ENCODE measurements around the gene DAP3. TPM values are rescaled to one million over a fixed set of nuclear protein-coding genes. Genes with fewer than 3 reads are reported as not detected.

DAP3 gene
- total and polyA plus RNA-seq, 2 of the 8 experiments (the other 6 are each of a cell fraction or from before 2014, with no cell fraction given), result 66.3 to 87.1 TPM

- FAIRE-seq, result no peak
- no peak overlapping the region for H2BK12ac ChIP-seq (ENCODE audit: low read depth, low read length)
- no peak overlapping the region for H3K27ac ChIP-seq (ENCODE audit: low read depth, low read length)
- peaks cover 2% of the 10 kb centered on the region for H3K79me1 ChIP-seq (ENCODE audit: low read depth, low read length)
- H3K79me2 ChIP-seq (ENCODE audit: control insufficient read depth in 1 of 2, insufficient read depth in 2 of 2, low read length in 2 of 2), result peaks cover 0 to 28% of the 10 kb centered on the region in 2 experiments; a peak in 2 of 4 replicates
- H2BK5ac ChIP-seq (ENCODE audit: low read depth, low read length), result no peak overlapping the region
- CTCF ChIA-PET (ENCODE audit: partially characterized antibody), result interaction anchor here (1.0 kb wide), 1 partner anchor 62 kb away, joined by 3 read pairs; no protein-coding TSS in a partner anchor
- H4K91ac ChIP-seq (replicated peaks; ENCODE audit: insufficient read length, low read length), result no peak overlapping the region
- no peak overlapping the region for H2AK5ac ChIP-seq (ENCODE audit: low read depth, low read length)
- H3K4me1 ChIP-seq (replicated peaks in 1 of 4; ENCODE audit: control insufficient read depth in 3 of 4, insufficient read depth in 4 of 4, low read length in 3 of 4), result no peaks in the 10 kb centered on the region
- no peak overlapping the region for H3K14ac ChIP-seq (ENCODE audit: insufficient read length)
- H4K20me1 ChIP-seq (replicated peaks in 1 of 2; ENCODE audit: control insufficient read depth in 1 of 2, insufficient read depth in 2 of 2, low read length in 2 of 2), result no peaks in the 10 kb centered on the region
- no peak overlapping the region for H2AFZ ChIP-seq (ENCODE audit: low read length)
- no peak overlapping the region for H3K56ac ChIP-seq (replicated peaks; ENCODE audit: insufficient read length, low read depth, low read length)
- H3K27me3 ChIP-seq (replicated peaks in 1 of 4; ENCODE audit: control insufficient read depth in 3 of 4, extremely low read depth in 1 of 4, insufficient read depth in 3 of 4, low read length in 3 of 4), result no peaks in the 10 kb centered on the region
- no peak overlapping the region for H3K4me2 ChIP-seq (ENCODE audit: insufficient read depth in 1 of 2, low read depth in 2 of 2, low read length in 2 of 2)
- no peak overlapping the region for H3K18ac ChIP-seq (ENCODE audit: extremely low read depth, low read length)
- H4K8ac ChIP-seq (ENCODE audit: extremely low read depth, insufficient read depth, low read length), result no peak overlapping the region
- no peaks in the 10 kb centered on the region for H3K23me2 ChIP-seq (ENCODE audit: low read depth, low read length)
- 92% methylated on average over 3 of the region's 3 CpGs; no CpG with 5 or more reads in 1 of the 2 experiments for WGBS, 2 experiments (ENCODE audit: extremely low coverage in 1 of 2, insufficient coverage in 1 of 2, insufficient read length in 1 of 2, insufficient replicate concordance in 2 of 2, low coverage in 1 of 2, low lambda C conversion rate in 2 of 2, missing lambda C conversion rate in 1 of 2)
- H3K4ac ChIP-seq (replicated peaks; ENCODE audit: insufficient read length, low read depth, low read length), result no peak overlapping the region
- H3K9me3 ChIP-seq (ENCODE audit: insufficient read depth in 2 of 2, low read depth in 1 of 2, low read length in 1 of 2), result no peaks in the 10 kb centered on the region
- H2BK15ac ChIP-seq (ENCODE audit: low read length), result no peak overlapping the region
- H3K4me3 ChIP-seq (ENCODE audit: extremely low read depth in 1 of 4, insufficient read depth in 2 of 4, low read depth in 3 of 4, low read length in 4 of 4), result no peak overlapping the region
- DNase-seq (ENCODE audit: low read depth in 1 of 2, low spot score in 2 of 2), result no peak
- POLR2A ChIA-PET (ENCODE audit: partially characterized antibody), result interaction anchor here (0.6 kb wide), 1 partner anchor 107 kb away, joined by 3 read pairs; no protein-coding TSS in a partner anchor
- peaks cover 0 to 8% (median 3%) of the 10 kb centered on the region in 4 experiments; a peak in 3 of 8 replicates for H3K36me3 ChIP-seq (ENCODE audit: control insufficient read depth in 2 of 4, insufficient read depth in 4 of 4, low read length in 3 of 4)
- H3K23ac ChIP-seq (ENCODE audit: insufficient read length), result no peak overlapping the region
- H2BK120ac ChIP-seq (replicated peaks; ENCODE audit: low read depth, low read length), result no peak overlapping the region
- H4K5ac ChIP-seq (ENCODE audit: insufficient read length, low read depth, low read length), result no peak overlapping the region
- no peak overlapping the region for H2BK20ac ChIP-seq (ENCODE audit: low read length)
- TF ChIP-seq EGR1 (IDR thresholded peaks at IDR 0.05; ENCODE audit: borderline replicate concordance, low read depth, low read length) (no peak), GABPA (IDR thresholded peaks at IDR 0.05; ENCODE audit: borderline replicate concordance, insufficient read depth, low read length) (no peak), POU5F1 (IDR thresholded peaks at IDR 0.05; ENCODE audit: low read depth, low read length) (no peak)
- no peak overlapping the region for H3K9ac ChIP-seq (replicated peaks in 1 of 4; ENCODE audit: extremely low read depth in 1 of 4, low read depth in 3 of 4, low read length in 3 of 4)
Observed at GRCh38 chr1:155709391-155709790, 20.5 kb downstream of the DAP3 start.
